Neuronal stem cell (in vitro differentiated cells): ENCODE measurements around the gene ADAMTSL1.

Experiments
- DNase-seq: peaks from one replicate; pipeline ENCODE4 v3.0.0-alpha.2; 2013; ENCODE audit warnings: low spot score
- H2AFZ ChIP-seq: one replicate; pipeline ENCODE4 v1.6.1; 2013; ENCODE audit warnings: mild to moderate bottlenecking, low read length, inconsistent platforms
- H2AK5ac ChIP-seq: 2 replicates; pipeline ENCODE4 v1.6.1; 2013; ENCODE audit warnings: low read depth, mild to moderate bottlenecking, inconsistent platforms, low read length, moderate library complexity, mixed read lengths
- H2BK120ac ChIP-seq: 2 replicates; pipeline ENCODE4 v1.6.1; 2013; ENCODE audit warnings: low read depth, mild to moderate bottlenecking, inconsistent platforms, low read length, moderate library complexity, mixed read lengths
- H2BK12ac ChIP-seq: one replicate; pipeline ENCODE4 v1.6.1; 2013; ENCODE audit warnings: low read length, inconsistent platforms
- H2BK15ac ChIP-seq: 2 replicates; pipeline ENCODE4 v1.6.1; 2013; ENCODE audit warnings: mild to moderate bottlenecking, low read length, inconsistent platforms, mixed read lengths
- H2BK5ac ChIP-seq: one replicate; pipeline ENCODE4 v1.6.1; 2013; ENCODE audit warnings: inconsistent platforms, mild to moderate bottlenecking, low read length, moderate library complexity
- H3K14ac ChIP-seq: one replicate; pipeline ENCODE4 v1.6.1; 2013; ENCODE audit warnings: low read length, inconsistent platforms
- H3K18ac ChIP-seq: 2 replicates; pipeline ENCODE4 v1.6.1; 2013; ENCODE audit warnings: low read length, inconsistent platforms
- H3K23ac ChIP-seq: 2 replicates; pipeline ENCODE4 v1.6.1; 2013; ENCODE audit warnings: low read depth, mild to moderate bottlenecking, mixed read lengths, low read length, inconsistent platforms; ENCODE audit not compliant: poor library complexity
- H3K27ac ChIP-seq: replicated peaks from 3 replicates; pipeline ENCODE4 v1.5.1; 2013; ENCODE audit warnings: low read length, inconsistent platforms
- H3K27me3 ChIP-seq, 3 experiments: 2 replicates each; pipeline ENCODE4 v1.6.1; 2013; ENCODE audit warnings: low read length in 3 of 3, mild to moderate bottlenecking in 2 of 3, inconsistent platforms in 1 of 3, low read depth in 1 of 3, mixed read lengths in 1 of 3, moderate library complexity in 1 of 3; ENCODE audit not compliant: control insufficient read depth in 3 of 3, insufficient read depth in 3 of 3
- H3K36me3 ChIP-seq, 2 donors: replicated peaks in 1 of 2; 2 replicates each; pipeline ENCODE4 v1.6.1; 2013; ENCODE audit warnings: low read length in 2 of 2; ENCODE audit not compliant: control insufficient read depth in 2 of 2, insufficient read depth in 2 of 2
- H3K4ac ChIP-seq: 2 replicates; pipeline ENCODE4 v1.6.1; 2013; ENCODE audit warnings: inconsistent platforms, mild to moderate bottlenecking, low read length, moderate library complexity
- H3K4me1 ChIP-seq, 2 donors: 1 replicate in 1 of 2; 2 replicates in 1 of 2; pipeline ENCODE4 v1.6.1; 2013; ENCODE audit warnings: low read length in 2 of 2, low read depth in 1 of 2; ENCODE audit not compliant: control insufficient read depth in 2 of 2, insufficient read depth in 1 of 2
- H3K4me2 ChIP-seq: one replicate; pipeline ENCODE4 v1.6.1; 2013; ENCODE audit warnings: mild to moderate bottlenecking, low read length, inconsistent platforms; ENCODE audit not compliant: insufficient read depth, poor library complexity, severe bottlenecking
- H3K4me3 ChIP-seq, 2 donors: 2 replicates each; pipeline ENCODE4 v1.5.1; 2013; ENCODE audit warnings: low read length in 2 of 2, mild to moderate bottlenecking in 2 of 2, inconsistent platforms in 1 of 2, moderate library complexity in 1 of 2
- H3K79me1 ChIP-seq: one replicate; pipeline ENCODE4 v1.6.1; 2013; ENCODE audit warnings: low read depth, mild to moderate bottlenecking, inconsistent platforms, low read length, moderate library complexity
- H3K9ac ChIP-seq: one replicate; pipeline ENCODE4 v1.6.1; 2013; ENCODE audit warnings: mild to moderate bottlenecking, low read depth, low read length, inconsistent platforms; ENCODE audit not compliant: poor library complexity
- H3K9me3 ChIP-seq, 2 donors: replicated peaks in 1 of 2; 2 replicates each; pipeline versions ENCODE3 to v1.6.1; 2013; ENCODE audit warnings: low read length in 2 of 2, mild to moderate bottlenecking in 2 of 2, inconsistent platforms in 1 of 2, low read depth in 1 of 2, mixed read lengths in 1 of 2, moderate library complexity in 1 of 2; ENCODE audit not compliant: control insufficient read depth in 2 of 2, insufficient read depth in 1 of 2
- H4K8ac ChIP-seq: one replicate; pipeline ENCODE4 v1.6.1; 2013; ENCODE audit warnings: low read depth, mild to moderate bottlenecking, inconsistent platforms, low read length, moderate library complexity
- H4K91ac ChIP-seq: one replicate; pipeline ENCODE4 v1.6.1; 2013; ENCODE audit warnings: low read length, low read depth, mild to moderate bottlenecking, inconsistent platforms; ENCODE audit not compliant: poor library complexity
- whole genome bisulfite sequencing, 2 donors: extraction: QIAGEN DNeasy Blood & Tissue Kit; methylation state at CpG; one replicate each; pipeline ENCODE4 v1.1.7; 2013; ENCODE audit warnings: missing lambda C conversion rate in 2 of 2, mixed read lengths in 1 of 2; ENCODE audit not compliant: insufficient read length in 2 of 2, insufficient replicate concordance in 1 of 2; ENCODE audit errors: extremely low coverage in 2 of 2; 5-methylcytosine and 5-hydroxymethylcytosine counted together

ADAMTSL1 gene

GRCh38 chr9:18849890-18850677 is 376.1 kb downstream of the ADAMTSL1 start:
- no CpG with 5 or more reads among the region's 4 CpGs for WGBS, 2 donors
- Histone ChIP-seq H3K79me1 (no peaks in the 10 kb centered on the region), H3K4me2 (no peak overlapping the region), H3K4me1 (no peaks in the 10 kb centered on the region), H3K14ac (no peak overlapping the region), H4K91ac (no peak overlapping the region), H3K4ac (no peak overlapping the region), H2BK120ac (no peak overlapping the region), H3K23ac (no peak overlapping the region), H3K36me3 (no peaks in the 10 kb centered on the region), H3K27ac (no peak overlapping the region), H4K8ac (no peak overlapping the region), H3K9ac (no peak overlapping the region), H2BK5ac (no peak overlapping the region), H2AK5ac (no peak overlapping the region), H2AFZ (no peak overlapping the region), H2BK15ac (no peak overlapping the region), H3K9me3 (peaks cover 3 to 5% of the 10 kb centered on the region in 2 donors), H3K18ac (no peak overlapping the region), H3K27me3 (no peaks in the 10 kb centered on the region), H3K4me3 (no peak overlapping the region), H2BK12ac (no peak overlapping the region)
- no peak for DNase-seq

DNA sequence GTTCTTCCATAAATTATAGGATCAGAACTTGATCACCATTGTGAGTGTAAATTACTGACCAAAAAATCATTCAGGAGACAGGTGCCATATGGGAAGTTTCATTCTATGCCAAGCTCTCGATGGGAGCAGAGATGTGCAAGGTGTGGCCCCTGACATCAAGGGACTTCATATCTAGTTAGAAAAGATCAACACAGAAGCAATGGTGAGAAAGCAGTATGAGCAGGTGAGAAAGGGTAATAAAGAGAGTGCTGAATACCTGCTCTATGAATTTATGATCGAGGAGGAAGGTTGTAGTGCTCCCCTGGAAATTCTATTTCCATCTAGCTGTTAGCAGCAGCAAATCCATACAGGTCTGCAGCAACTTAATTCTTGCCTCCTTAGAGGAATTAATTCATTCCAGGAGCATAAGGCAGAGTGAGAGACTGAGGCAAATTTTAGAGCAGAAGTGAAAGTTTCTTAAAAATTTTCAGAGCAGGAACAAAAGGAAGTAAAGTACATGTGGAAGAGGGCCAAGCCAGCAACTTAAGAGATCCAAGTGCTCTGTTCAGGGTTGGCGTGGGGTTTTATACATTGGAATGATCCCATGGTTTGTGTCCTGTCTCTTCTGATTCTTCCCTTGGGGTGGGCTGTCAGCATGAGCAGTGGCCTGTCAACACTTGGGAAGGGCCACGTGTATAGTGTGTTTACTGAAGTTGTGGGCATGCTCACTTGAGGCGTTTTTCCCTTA is 377.3 kb downstream of the ADAMTSL1 start:
- Histone ChIP-seq H3K27me3 (no peaks in the 10 kb centered on the region), H3K36me3 (no peaks in the 10 kb centered on the region), H2AFZ (no peak overlapping the region), H3K4me2 (no peak overlapping the region), H3K9ac (no peak overlapping the region), H4K8ac (no peak overlapping the region), H3K18ac (no peak overlapping the region), H2AK5ac (no peak overlapping the region), H3K4me3 (no peak overlapping the region), H3K27ac (no peak overlapping the region), H3K9me3 (no peaks in the 10 kb centered on the region), H3K79me1 (no peaks in the 10 kb centered on the region), H2BK15ac (no peak overlapping the region), H2BK5ac (no peak overlapping the region), H3K4me1 (no peaks in the 10 kb centered on the region), H2BK12ac (no peak overlapping the region), H3K4ac (no peak overlapping the region), H3K23ac (no peak overlapping the region), H4K91ac (no peak overlapping the region), H2BK120ac (no peak overlapping the region), H3K14ac (no peak overlapping the region)
- DNase-seq: no peak
- WGBS, 2 donors: no CpG with 5 or more reads among the region's 5 CpGs

DNA sequence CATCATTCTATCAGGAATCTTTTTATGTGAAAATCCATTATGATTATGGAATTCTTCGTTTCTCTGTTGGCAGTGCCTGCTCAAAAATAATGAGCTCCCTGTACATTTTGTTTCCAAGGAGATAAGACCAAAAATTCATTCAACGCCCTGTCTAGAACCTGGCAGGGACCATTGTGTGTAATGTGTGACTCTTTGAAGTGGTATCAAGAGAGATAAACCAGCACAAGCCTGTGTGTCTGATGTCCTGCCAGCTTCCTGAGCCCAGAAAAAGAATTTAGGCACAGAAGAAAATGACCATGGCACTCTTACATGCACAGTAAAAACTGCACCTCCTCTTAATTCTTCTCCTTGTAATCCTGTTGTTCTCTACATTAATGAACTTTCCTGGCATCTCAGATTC is 381.7 kb downstream of the ADAMTSL1 start:
- Histone ChIP-seq H3K79me1 (no peaks in the 10 kb centered on the region), H3K18ac (no peak overlapping the region), H3K9ac (no peak overlapping the region), H3K36me3 (no peaks in the 10 kb centered on the region), H2BK15ac (no peak overlapping the region), H2AK5ac (no peak overlapping the region), H3K4me3 (no peak overlapping the region), H2AFZ (no peak overlapping the region), H2BK5ac (no peak overlapping the region), H2BK12ac (no peak overlapping the region), H3K23ac (no peak overlapping the region), H4K8ac (no peak overlapping the region), H3K14ac (no peak overlapping the region), H3K27ac (no peak overlapping the region), H4K91ac (no peak overlapping the region), H3K27me3 (no peaks in the 10 kb centered on the region), H3K4ac (no peak overlapping the region), H3K9me3 (no peaks in the 10 kb centered on the region), H3K4me1 (peaks cover 0 to 1% of the 10 kb centered on the region in 2 donors), H3K4me2 (no peak overlapping the region), H2BK120ac (no peak overlapping the region)
- DNase-seq: no peak
- WGBS, 2 donors: no CpG with 5 or more reads among the region's 2 CpGs

DNA sequence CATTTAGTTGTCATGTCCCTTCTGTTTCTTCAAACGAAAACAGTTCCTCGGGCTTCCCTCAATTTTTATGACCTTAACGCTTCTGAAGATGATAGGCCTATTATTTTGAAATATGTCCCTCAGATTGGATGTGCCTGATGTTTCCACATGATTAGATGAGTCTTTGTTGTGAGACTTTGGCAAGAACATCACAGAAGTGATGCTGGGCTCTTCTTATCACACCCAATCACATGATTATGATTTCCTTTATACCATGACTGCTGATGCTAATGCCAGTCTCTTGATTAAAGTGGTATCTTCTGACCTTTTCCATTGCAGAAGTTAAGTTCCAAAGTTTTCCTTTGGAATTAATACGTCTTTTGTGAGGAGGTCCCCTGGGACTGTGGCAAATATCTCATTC is 383.4 kb downstream of the ADAMTSL1 start:
- Histone ChIP-seq H3K23ac (no peak overlapping the region), H3K4ac (no peak overlapping the region), H2BK120ac (no peak overlapping the region), H3K9me3 (no peaks in the 10 kb centered on the region), H3K4me1 (peaks cover 0 to 1% of the 10 kb centered on the region in 2 donors), H3K36me3 (no peaks in the 10 kb centered on the region), H2AFZ (no peak overlapping the region), H3K4me2 (no peak overlapping the region), H3K9ac (no peak overlapping the region), H3K27ac (no peak overlapping the region), H2BK15ac (no peak overlapping the region), H3K14ac (no peak overlapping the region), H3K18ac (no peak overlapping the region), H2BK12ac (no peak overlapping the region), H4K8ac (no peak overlapping the region), H4K91ac (no peak overlapping the region), H2BK5ac (no peak overlapping the region), H2AK5ac (no peak overlapping the region), H3K4me3 (no peak overlapping the region), H3K79me1 (no peaks in the 10 kb centered on the region), H3K27me3 (no peaks in the 10 kb centered on the region)
- DNase-seq: no peak
- WGBS, 2 donors: no CpG with 5 or more reads among the region's 4 CpGs
